ENCODE results near the gene GNG2. TPM values are rescaled to one million over a fixed set of nuclear protein-coding genes. Genes with fewer than 3 reads are reported as not detected.
A peak's percentile ranks its signal among the peaks of the same experiment; 100 is the strongest.

GNG2 gene
- total and polyA plus RNA-seq, 2 experiments from 2014 or later, result 9.9 to 14.8 TPM

DNA sequence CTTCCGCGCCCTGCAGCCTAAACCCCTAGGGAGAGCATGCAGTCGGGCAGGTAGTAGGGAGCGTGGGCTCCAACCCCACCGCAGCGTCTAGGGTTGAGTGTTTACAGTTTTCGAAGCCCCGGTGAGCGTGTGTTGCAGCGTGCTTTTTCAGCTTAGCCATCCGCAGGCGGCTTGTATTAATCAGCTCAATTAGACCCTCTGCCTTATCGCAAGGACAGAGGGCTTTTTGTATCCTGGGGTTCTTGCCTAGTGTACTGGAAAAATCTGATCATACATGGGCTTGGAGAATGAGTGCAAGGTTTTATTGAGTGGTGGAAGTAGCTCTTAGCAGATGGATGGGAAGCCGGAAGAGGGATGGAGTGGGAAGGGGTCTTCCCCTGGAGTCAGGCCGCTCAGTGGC lies 44.4 kb upstream of the GNG2 start:
- peaks cover 9% of the 10 kb centered on the region for H3K4me1 ChIP-seq (ENCODE audit: insufficient read depth)
- no peak overlapping the region for H3K27ac Mint-ChIP-seq
- H3K4me1 Mint-ChIP-seq, result peaks cover 15% of the 10 kb centered on the region
- no peak overlapping the region for H3K4me2 ChIP-seq
- no peaks in the 10 kb centered on the region for H3K36me3 ChIP-seq (ENCODE audit: insufficient read depth)
- no peaks in the 10 kb centered on the region for H4K20me1 ChIP-seq (replicated peaks; ENCODE audit: insufficient read depth)
- H3F3A ChIP-seq (replicated peaks; ENCODE audit: low read depth), result no peaks in the 10 kb centered on the region
- H2AFZ ChIP-seq, result peak overlapping the region; percentile 80
- TF ChIP-seq JUNB (IDR thresholded peaks at IDR 0.05; ENCODE audit: unreplicated experiment) (no peak), STAT1 (IDR thresholded peaks at IDR 0.05; ENCODE audit: unreplicated experiment) (no peak)
- no peak overlapping the region for H3K27ac ChIP-seq (ENCODE audit: low read depth)
- no peaks in the 10 kb centered on the region for H3K36me3 Mint-ChIP-seq (ENCODE audit: low read depth)
- H3K9me3 Mint-ChIP-seq, result peaks cover 4% of the 10 kb centered on the region; the same call in 2 of the 3 replicates
- no peak overlapping the region for H3K4me3 Mint-ChIP-seq
- 0 out of 2 replicates have a peak, but pooled peaks cover 6% of the 10 kb centered on the region for H3K9me2 ChIP-seq (ENCODE audit: insufficient read depth)
- H3K4me3 ChIP-seq, result no peak overlapping the region
- no peak for DNase-seq (ENCODE audit: low spot score)
- peak; percentile 57; the same call in 2 of the 3 replicates for ATAC-seq
- H3K27me3 Mint-ChIP-seq (ENCODE audit: insufficient read depth, low read depth, poor library complexity), result peaks cover 3% of the 10 kb centered on the region
- no peaks in the 10 kb centered on the region for H3K79me2 ChIP-seq (replicated peaks; ENCODE audit: insufficient read depth)
- H3K27me3 ChIP-seq (ENCODE audit: insufficient read depth), result no peaks in the 10 kb centered on the region

DNA sequence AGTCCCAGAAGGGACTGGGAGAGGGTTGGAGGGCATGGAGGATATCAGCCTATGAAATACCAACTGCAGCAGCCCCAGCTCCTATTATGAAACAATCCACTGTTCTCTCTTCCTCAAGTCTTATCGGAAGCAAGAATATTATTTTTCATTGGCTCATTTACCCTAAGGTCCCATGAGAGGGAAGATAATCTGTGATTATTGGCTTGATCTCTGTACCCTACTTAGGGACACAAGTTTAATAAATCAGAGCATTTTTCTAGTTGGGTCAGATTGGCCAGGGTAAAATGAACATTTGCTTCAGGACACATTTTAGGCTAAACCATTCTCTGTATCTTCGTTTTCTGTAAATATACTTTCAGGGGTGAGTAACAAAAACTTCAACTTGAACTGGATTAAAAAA lies 43.1 kb upstream of the GNG2 start:
- no peak overlapping the region for H3K4me3 Mint-ChIP-seq
- no peak for DNase-seq (ENCODE audit: low spot score)
- TF ChIP-seq EZH2phosphoT487 (IDR thresholded peaks at IDR 0.05; ENCODE audit: unreplicated experiment) (no peak), ZNF331 (CRISPR knock-in tag; IDR thresholded peaks at IDR 0.05; ENCODE audit: low read depth) (no peak), STAT1 (IDR thresholded peaks at IDR 0.05; ENCODE audit: unreplicated experiment) (no peak), NANOG (IDR thresholded peaks at IDR 0.05; ENCODE audit: borderline replicate concordance) (no peak), JUNB (IDR thresholded peaks at IDR 0.05; ENCODE audit: unreplicated experiment) (no peak), CREB1 (CRISPR knock-in tag; IDR thresholded peaks at IDR 0.05; ENCODE audit: low read depth) (no peak), EZH2 (IDR thresholded peaks at IDR 0.05; ENCODE audit: low read depth, unreplicated experiment) (no peak), POLR2AphosphoS5 (IDR thresholded peaks at IDR 0.05; ENCODE audit: low read depth) (no peak), REST (IDR thresholded peaks at IDR 0.05; ENCODE audit: unreplicated experiment) (no peak), ETS1 (IDR thresholded peaks at IDR 0.05) (no peak)
- TF ChIP-seq, protein P1, sequence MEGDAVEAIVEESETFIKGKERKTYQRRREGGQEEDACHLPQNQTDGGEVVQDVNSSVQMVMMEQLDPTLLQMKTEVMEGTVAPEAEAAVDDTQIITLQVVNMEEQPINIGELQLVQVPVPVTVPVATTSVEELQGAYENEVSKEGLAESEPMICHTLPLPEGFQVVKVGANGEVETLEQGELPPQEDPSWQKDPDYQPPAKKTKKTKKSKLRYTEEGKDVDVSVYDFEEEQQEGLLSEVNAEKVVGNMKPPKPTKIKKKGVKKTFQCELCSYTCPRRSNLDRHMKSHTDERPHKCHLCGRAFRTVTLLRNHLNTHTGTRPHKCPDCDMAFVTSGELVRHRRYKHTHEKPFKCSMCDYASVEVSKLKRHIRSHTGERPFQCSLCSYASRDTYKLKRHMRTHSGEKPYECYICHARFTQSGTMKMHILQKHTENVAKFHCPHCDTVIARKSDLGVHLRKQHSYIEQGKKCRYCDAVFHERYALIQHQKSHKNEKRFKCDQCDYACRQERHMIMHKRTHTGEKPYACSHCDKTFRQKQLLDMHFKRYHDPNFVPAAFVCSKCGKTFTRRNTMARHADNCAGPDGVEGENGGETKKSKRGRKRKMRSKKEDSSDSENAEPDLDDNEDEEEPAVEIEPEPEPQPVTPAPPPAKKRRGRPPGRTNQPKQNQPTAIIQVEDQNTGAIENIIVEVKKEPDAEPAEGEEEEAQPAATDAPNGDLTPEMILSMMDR (conservative IDR thresholded peaks at IDR 0.05; ENCODE audit: low read depth in 2 of 2), result no peak

More for the DNA sequence above, 43.1 kb upstream of the GNG2 start:
- no peaks in the 10 kb centered on the region for H3K79me2 ChIP-seq (replicated peaks; ENCODE audit: insufficient read depth)
- Mint-ChIP-seq H3K4me1 (peaks cover 15% of the 10 kb centered on the region), H3K27ac (no peak overlapping the region), H3K27me3 (ENCODE audit: insufficient read depth, low read depth, poor library complexity) (peaks cover 3% of the 10 kb centered on the region), H3K9me3 (peaks cover 4% of the 10 kb centered on the region; the same call in 2 of the 3 replicates), H3K36me3 (ENCODE audit: low read depth) (no peaks in the 10 kb centered on the region)
- 0 out of 2 replicates have a peak, but pooled peaks cover 6% of the 10 kb centered on the region for H3K9me2 ChIP-seq (ENCODE audit: insufficient read depth)
- no peaks in the 10 kb centered on the region for H4K20me1 ChIP-seq (replicated peaks; ENCODE audit: insufficient read depth)
- no peak overlapping the region for H3K27ac ChIP-seq (ENCODE audit: low read depth)
- no peaks in the 10 kb centered on the region for H3F3A ChIP-seq (replicated peaks; ENCODE audit: low read depth)
- H3K36me3 ChIP-seq (ENCODE audit: insufficient read depth), result no peaks in the 10 kb centered on the region
- ATAC-seq, result no peak
- H3K4me1 ChIP-seq (ENCODE audit: insufficient read depth), result peaks cover 9% of the 10 kb centered on the region
- no peak overlapping the region for H3K4me3 ChIP-seq
- no peak overlapping the region for H2AFZ ChIP-seq
- no peak overlapping the region for H3K4me2 ChIP-seq
- no peaks in the 10 kb centered on the region for H3K27me3 ChIP-seq (ENCODE audit: insufficient read depth)
